IPS DF 4.7 (cell line): Measurements from ENCODE around the gene ATXN1.

ENCODE experiments used
- DNase-seq: peaks from one replicate; pipeline ENCODE4 v3.0.0-alpha.2; 2013; ENCODE audit warnings: low spot score; ENCODE audit errors: extremely low read depth

Gene ATXN1

DNA sequence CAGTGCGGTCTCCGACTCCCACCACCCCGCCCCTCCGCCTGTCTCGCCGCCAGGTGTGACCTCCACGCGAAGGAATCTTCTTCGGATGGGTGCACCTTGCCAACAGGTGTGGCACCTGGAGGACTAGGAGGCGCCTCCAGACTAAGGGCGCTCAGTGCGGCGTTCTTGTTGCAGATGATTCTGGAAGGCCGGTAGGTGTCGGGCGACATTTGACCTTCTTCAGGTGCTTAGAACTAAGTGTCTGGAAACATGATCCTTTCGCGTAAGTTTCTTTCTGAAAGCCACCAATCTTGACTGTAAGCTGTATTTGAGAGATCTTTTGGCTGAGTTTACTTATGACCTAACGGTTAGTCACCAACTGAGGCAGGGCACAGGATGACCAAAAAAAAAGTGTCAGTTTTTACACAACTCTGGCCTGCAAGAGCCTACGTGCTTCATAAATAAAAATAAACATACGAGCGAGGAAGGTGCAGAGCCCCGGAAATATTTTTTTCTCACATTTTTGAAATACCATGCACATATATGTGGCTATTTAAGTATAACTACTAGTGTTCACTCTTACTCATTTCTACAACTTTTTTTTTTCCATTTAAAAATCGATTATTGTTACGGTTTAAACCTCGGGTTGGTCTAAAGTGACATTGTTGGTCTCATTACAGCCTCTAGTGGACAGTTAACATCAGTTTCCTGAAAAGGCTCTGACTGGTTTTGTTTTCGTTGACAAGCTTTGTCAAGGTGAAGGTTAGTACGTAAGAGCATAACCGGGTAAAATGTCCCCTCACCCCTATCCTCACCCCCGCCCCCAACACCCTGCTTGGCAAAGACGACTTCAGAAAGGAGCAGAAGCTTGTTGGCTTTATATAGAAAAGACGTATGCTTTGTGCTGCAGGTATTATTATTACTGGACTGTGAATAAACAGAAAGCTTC is 1.6 kb upstream of the ATXN1 start:
- no peak for DNase-seq

DNA sequence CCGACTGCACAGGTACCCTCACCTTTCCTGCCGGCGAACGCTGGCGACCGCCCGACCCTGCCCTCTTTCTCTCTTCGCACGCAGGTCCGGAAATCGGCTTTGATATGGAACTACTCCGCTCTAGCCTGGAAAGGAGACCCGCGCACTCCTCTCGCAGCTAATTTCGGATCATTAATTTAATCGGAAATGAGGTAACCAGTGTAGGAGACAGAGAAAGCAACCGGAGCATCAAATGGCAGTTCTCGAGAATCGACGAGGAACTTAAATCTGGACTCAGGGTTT is 949 bp upstream of the ATXN1 start:
- no peak for DNase-seq

DNA sequence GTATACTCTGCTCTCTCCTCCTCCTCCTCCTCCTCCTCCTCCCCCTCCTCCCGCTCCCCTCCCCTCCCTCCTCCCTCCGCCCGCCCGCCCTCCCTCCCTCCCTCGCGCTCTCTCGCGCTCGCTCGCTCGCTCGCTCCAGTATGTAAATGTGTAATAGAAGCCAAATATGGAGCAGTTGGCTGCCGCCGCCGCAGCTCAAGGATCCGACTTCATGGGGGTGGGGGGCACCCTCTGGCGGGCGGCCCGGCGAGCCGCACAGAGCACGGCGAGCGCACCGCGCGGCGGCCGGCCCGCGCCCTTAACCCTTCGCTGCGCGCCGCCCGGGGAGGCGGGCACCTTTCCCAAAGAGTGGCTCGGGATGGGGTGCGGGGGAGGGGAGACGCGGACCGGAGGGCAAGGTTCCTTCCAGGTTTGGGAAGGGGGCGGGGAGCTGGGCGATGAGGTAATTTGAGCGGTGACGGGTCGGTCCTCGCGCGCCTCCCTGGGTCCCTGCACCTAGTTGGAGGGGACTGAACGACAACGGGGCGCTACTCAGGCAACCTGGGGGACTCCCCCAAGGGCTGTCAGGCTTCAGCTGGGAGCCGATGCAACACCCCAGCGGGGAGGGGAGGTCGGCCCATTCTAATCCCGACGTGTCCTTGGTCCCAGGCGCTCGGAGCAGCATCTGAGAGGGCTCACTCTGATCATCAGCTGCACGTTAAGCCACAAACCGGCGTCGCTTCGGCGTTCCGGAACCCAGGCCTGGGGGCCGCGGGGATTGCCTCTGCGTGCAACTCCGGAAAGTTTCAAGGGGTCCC is 409 bp upstream of the ATXN1 start:
- no peak for DNase-seq

DNA sequence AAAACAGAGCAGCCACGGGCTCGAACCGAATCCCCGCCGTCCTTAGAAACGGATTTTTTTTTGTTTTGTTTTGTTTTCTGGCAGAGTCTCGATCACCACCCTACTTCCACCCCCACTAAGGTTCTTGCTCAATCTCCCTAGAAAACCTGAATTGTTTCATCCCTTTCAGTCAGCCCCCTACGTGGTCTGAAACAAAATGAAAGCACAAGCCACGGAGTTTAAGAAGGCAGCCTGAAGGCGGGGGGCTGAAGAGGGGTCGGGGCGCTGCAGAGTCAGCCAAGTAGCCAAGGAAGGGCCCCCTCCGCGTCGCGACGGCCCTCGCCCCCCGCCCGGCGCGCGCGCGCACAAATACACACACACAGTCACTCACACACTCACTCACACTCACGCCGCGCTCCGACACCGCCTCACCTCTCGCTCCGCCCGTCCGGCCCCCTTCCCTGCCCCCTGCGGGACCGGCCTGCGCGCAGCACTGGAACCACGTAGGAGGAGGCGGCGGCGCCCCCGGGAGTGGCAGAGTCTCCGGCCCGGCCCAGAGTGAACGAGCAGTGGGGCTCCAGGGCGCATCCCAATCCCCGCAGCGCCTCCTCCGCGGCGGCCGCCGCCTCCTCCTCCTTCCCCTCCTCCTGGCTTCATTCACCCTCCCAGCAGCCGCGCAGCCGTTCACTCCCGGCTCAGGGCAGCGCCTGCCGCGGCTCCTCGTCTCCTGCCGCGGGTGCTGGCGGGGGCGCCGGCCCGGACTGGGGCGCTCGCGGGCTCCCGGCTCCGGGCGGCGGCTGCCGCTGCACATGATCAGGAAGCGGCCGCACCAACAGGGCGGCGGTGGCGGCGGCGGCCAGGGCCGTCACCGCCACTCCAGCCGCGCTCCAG is 1.4 kb downstream of the ATXN1 start:
- no peak for DNase-seq

DNA sequence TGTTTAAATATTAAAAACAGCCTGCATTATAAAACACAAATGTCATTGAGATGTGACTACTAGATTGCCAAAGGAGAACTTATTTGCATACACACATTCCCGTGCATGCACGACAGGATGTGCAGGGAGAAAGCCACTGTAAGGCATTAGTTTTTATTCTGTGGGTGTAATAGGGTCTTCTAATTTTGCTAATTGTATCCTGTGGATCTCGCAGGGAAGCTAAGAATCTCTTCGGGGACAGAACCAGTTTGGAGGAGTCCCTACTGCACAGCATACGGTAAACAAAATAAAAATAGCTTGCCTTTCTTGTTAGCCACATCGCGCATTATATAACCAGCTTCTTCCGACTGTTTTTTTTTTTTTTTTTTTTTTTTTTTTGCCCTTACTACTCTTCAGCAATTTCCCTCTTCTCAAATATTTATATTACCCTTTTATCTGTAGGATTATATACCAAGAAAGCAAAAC is 2.0 kb downstream of the ATXN1 start:
- DNase-seq: no peak

DNA sequence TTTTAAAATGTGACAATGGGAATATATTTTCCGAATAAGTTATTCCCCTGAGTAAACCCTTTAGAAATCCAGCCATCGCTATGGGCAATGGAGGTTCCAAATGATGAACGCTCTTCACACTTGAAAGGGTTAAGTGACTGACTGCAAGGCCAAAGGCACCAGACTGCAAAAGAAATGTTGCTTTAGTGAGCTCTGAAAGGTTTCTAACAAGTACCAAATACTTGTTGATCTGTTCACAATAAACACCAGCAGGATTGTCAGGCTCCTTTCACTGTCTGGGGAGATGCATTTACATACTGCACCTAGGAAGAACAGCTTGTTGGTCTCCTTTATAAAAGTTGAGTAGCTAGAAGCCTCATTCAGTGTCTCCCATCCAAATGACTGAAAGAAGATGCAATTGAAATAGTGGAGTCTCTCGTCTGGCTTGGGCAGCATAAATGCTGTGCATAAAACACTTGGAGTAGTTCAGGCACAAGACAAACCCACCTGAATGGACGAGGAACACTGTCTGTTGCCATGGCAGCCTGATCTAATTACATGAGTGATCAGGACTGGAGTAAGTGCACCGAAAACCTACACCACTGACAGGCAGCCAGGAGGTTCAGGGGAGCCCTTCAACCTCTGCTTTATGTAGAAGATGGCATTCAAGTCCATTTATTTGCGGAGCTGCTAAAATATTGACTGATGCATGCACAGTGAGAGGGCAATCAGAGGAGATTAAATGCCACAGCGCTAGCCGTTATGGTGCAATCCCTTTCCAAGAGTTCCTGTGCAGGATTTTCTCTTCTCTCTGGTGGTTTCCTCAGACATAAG is 2.9 kb downstream of the ATXN1 start:
- no peak for DNase-seq

DNA sequence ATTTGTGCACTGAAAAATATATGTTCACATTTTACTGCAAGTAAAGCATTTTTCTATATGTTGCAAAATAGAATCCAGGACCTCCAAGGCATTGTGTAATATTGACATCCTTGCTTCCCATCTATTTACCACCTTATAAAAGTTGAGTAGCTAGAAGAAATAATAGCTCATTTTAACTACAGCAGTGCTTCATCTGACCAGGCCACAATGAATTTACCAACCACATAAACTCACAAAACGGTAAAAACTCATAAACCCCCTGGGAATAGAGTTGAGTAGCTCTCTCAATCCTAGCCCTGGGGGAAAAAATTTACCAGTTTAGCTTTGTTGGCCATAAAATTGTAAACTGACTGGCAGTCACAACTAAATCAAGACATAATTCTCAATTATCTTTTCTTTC is 3.9 kb downstream of the ATXN1 start:
- no peak for DNase-seq

DNA sequence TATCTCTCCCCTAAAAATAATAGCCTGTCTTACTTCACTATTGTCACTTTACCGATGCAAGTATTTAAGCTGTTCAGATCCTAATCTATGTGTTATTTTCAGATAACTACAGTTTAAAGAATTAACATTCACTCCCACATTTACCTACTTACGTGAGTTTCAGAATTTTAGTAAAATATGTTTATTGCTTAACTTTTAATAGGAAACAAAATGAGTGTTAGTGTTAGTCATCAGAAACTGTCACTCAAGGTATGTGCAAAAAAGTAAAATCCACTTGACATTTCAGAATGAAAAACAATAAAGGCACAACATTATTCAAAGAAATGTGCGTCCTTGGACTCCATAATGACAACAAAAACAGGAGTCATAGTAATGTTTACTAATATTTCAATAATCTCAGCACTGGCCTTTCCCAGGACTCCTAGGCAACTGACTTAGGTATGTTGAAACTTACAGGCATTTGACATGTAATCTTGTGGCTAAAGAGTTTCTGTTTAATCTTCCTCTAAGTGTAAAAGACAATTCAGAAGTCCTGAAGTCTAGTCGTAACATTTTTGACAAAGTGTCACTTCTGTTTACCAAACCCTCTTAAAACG is 4.5 kb downstream of the ATXN1 start:
- no peak for DNase-seq

DNA sequence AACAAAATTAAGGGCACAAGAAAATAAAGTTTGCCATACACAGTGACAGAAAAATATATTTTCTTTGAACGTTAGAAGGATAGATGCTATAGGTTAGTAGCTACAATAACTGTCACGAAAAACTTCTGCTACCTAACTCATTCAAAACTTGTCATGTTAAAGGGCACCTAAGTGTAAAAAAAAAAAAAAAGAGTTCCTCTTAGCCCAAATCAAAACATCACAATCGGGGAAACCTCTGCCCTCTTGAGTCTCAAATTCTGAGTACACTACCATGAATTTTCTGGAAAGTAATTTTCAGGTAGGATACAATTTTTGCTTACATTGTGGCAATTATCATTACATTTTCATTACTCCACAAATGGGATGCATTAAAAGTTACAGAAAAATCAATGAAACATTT is 5.7 kb downstream of the ATXN1 start:
- no peak for DNase-seq

DNA sequence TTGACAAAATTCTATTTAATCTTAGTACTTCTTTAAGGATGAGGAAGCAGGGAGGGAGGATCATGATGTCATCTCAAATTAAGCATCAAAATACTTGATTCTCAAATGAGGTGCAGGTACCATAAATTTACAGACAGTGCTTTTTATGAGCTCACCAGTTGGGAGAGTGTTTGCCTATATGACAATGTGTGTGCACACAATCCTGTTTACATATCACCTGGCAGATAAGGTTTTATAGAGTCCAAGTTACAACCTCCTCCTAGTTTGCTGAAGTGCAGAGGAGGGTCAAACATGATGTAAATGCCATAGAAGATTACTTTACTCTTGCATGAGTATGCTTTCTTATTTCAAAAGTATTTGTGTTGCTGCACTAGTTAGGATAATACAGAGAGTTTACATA is 6.4 kb downstream of the ATXN1 start:
- no peak for DNase-seq

DNA sequence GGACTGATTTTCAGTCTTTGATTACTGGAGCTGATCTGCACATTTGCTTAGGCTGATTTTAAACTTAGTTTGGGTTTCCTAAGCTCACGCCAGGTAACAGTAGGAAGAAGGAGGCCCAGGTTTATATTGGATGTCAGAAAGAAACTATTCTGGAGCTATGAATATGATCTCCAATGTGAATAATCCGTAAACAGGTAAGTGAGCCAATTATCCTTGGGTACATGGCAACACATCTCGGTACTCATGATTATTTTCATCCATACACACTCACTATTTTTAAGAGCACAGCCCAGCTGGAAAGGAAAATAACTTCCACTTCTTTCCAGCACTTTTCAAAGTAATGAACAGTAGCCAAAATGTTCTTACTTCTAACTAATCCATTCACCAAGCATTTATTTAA is 7.0 kb downstream of the ATXN1 start:
- no peak for DNase-seq

DNA sequence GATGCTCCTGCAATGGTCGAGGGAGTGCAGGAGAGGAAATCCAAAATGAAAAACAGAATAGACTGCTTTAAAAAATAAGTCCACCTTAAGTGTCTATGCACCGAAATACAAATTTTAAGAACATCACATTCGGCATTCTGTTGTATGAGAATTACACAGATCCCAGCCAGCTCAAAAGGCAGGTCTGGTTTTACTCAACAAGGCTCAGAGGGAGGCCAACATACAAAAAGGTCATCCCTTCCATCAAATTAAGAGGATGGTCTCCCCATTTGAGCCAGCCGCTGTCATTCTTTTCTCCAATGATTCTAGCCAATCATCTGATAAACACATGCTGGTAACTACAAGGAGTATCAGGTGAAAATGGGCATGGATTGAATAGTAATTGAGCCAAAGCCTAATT is 7.9 kb downstream of the ATXN1 start:
- no peak for DNase-seq

DNA sequence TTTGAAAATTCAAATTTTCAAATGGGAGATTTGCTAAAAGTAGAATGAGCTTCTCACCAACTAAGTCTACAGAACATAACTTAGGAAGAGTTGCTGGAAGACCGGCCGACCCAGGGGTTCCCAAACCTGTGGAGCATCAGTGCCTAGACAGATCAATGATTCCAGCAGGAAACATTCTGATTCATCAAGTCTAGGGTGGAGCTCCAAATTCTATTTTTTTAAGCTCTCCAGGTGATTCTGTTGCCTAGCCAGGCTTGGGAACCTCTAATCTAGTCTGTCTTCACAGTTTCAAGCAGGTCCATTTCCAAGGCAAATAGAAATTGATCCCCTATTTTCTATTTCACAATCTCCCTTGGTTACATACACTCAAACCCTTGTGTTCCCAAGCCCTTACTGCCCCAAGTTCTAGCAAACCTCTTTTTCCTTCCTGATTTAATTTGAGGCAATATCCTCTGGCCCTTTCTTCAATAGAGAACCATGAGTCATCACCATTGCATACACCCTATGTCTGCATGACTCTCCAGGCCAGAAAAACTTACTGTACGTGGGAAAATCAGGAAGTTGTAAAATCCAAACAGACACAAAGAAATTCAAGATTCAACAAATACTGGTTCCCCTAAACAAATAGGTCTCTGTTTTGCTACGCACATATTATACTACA is 8.9 kb downstream of the ATXN1 start:
- DNase-seq: no peak

DNA sequence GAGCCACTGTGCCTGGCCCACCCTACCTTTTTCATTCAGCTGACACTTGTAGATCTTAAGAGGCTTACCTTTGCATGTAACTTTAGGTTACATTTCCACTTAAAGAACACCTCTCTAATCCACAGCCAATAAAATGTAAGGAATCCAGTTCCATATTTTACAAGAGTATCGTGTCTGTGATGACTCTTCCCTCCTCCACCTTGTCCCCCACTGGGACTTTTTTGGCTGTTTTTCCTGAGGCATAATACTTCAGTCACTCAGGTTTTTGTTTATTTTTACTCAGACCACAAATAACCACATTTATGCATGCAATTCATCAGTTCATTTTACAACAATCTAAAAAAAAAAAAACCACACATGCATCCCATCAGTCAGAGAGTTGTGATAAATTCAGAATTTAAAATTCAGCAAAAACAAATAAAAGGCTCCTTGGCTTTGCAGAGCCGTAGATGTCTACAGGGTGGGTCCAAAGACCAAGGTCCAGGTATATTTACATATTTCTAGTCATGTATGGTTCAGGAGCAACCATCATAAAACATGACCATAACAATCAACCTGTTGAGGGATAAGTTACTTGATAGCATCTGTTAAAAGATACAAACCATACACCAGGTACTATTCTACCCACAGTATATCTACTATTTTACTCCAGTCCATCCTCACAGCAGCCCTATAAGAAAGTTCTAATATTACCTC is 9.9 kb downstream of the ATXN1 start:
- no peak for DNase-seq

DNA sequence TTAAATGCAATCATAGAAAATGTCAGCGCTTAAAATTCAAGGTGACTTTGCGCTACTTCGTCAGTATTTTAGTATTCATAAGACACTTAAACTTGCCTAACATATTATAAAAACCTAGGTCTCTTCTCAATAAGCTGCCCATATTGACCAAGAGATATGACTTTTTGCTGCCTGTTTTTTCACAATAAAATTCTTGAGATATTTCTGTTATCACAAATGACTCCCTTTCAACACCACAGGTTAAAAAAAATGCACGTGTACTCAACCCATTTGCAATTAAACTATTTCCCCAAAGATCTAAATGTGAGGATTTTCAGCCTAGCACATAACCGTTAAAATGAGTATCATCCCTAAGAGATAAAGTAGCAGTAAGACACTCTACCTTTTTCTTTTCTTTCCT is 10.7 kb downstream of the ATXN1 start:
- DNase-seq: no peak

DNA sequence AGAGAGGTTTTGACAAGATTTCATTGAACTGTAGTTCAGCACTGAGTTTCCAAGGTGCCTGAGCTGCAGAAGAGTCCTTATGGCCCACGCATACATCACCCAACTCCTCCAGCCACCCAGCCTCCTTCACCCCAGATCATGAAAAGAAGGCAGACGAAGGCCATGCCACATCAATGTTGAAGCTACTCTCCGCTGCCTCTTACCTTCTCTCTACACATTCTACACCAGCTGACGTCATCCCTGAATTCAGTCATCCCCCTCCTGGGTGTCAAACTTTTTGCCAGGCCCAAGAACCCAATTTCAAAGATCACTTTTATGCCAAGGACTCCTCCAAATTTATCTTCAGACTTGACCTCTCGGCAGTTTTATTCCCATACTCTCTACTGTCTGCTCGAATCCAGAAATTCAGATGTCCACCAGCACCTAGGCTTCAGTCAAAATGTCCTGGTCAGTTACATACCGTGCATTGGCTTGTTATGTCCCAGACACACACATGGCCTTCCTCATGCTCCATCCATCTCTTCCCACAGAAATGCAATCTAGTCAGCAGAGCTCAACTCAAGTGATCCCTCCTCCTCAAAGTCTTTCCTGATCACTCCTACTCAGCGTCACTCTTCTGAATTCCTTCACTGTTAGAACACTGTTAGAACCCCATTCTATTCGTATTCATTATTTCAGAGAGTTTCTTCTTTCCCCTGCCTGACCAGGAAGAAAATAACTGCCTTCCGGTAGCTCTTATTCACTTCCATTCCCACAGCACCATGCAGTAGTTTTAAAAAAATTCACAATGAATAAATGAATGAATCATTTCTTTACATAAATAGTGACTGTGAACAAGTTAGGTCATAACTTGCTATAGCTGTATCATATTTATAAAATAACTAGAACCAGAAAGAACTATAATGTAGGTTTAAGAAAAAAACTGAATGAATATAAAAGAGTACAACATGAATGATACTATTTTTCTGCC is 11.5 kb downstream of the ATXN1 start:
- no peak for DNase-seq

DNA sequence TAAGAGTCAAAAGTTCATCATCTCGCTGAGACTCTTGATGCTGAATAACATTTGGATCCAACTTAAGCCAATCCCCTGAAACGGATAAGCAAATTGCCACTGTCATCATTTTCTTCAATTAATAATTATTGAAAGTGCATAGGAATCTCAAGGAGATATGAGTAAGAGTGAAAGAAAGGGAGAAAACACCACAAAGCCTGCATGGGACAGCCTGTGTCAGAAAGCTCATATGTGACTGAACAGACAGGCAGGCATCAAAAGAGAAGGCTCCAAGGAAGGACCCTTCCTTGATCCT is 13.3 kb downstream of the ATXN1 start:
- no peak for DNase-seq

DNA sequence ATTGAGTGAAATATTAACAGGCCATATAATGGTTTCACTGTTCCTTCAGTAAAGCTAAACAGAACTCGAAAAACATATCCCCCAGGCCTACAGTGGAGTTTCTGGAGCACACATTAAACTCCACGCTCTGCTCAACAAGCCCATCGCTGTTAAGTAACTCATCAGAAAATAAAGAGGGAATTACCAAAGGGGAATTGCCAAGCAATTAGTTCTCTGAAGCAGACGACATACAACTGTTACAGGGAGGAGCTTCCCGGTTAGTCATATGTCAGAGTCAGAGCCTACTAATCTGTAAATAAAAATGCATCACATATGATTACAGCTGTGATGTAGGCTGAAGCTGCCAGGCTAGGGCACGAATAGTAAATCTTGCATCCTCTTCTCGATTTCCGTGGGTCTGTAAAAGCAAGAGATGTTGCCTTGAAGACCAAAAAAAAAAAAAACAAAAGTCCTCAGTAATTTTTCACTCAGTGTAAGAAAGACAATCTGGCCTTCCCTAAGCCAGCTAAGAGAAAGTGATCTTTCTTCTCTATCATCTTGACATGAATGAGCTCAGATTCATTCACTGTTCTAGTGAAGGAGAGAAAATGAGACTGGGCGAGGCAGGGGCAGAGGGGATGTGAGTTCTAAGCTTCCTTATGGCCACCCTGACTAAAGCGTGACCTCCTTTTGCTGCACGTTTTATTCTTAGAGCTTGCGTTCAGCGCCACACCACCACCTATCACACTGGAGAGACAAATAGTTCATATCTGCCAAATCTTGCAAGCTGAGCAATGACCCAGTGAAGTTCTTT is 13.8 kb downstream of the ATXN1 start:
- DNase-seq: no peak
